Suprapubic skin (tissue), 4 donors: ENCODE data around the gene PCNX4.

ENCODE experiments used
- EP300 ChIP-seq: sonication (generic); formaldehyde crosslinking; IDR thresholded peaks from one replicate; pipeline ENCODE4 v1.6.1; 2017; ENCODE audit warnings: antibody characterized with exemption
- POLR2A ChIP-seq, 2 donors: fragments of 450-650 bp; IDR thresholded peaks; one replicate each; pipeline ENCODE4 v1.6.1; 2017; ENCODE audit warnings: antibody characterized with exemption in 2 of 2, mild to moderate bottlenecking in 2 of 2, moderate library complexity in 2 of 2
- POLR2AphosphoS5 ChIP-seq, 3 donors: sonication (generic); formaldehyde crosslinking; IDR thresholded peaks; one replicate each; pipeline ENCODE4 v1.6.1; 2017; ENCODE audit warnings: antibody characterized with exemption in 3 of 3
- TF ChIP-seq, protein P1 (sequence below), 2 donors: fragments of 200-600 bp in 1 of 2; fragments of 450-650 bp in 1 of 2; sonication (generic) in 1 of 2; IDR thresholded peaks; one replicate each; pipeline ENCODE4 v1.5.1; 2016 to 2019; ENCODE audit warnings: antibody characterized with exemption in 2 of 2, mild to moderate bottlenecking in 1 of 2, moderate library complexity in 1 of 2

DNA sequence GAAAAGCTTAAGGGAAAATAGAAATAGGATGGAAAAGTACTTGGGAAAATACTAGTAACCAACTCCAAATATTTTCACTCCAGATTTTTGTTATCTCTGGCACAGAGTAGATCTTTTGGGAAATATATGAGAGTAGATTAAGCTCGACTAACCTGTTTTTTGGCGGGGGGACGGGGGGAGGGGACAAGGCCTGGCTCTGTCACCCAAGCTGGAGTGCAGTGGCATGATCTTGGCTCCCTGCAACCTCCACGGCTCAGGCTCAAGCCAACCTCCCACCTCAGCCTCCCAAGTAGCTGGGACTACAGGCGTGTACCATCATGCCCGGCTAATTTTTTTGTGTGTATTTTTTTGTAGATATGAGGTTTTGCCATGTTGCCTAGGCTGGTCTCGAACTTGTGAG, 68.7 kb downstream of the PCNX4 start:
- TF ChIP-seq POLR2A (IDR thresholded peaks at IDR 0.05), result no peak
- TF ChIP-seq, protein P1, sequence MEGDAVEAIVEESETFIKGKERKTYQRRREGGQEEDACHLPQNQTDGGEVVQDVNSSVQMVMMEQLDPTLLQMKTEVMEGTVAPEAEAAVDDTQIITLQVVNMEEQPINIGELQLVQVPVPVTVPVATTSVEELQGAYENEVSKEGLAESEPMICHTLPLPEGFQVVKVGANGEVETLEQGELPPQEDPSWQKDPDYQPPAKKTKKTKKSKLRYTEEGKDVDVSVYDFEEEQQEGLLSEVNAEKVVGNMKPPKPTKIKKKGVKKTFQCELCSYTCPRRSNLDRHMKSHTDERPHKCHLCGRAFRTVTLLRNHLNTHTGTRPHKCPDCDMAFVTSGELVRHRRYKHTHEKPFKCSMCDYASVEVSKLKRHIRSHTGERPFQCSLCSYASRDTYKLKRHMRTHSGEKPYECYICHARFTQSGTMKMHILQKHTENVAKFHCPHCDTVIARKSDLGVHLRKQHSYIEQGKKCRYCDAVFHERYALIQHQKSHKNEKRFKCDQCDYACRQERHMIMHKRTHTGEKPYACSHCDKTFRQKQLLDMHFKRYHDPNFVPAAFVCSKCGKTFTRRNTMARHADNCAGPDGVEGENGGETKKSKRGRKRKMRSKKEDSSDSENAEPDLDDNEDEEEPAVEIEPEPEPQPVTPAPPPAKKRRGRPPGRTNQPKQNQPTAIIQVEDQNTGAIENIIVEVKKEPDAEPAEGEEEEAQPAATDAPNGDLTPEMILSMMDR (IDR thresholded peaks at IDR 0.05), result no peak
- TF ChIP-seq POLR2AphosphoS5 (IDR thresholded peaks at IDR 0.05), result no peak
- TF ChIP-seq EP300, result no peak
